Heart right ventricle (tissue), 16 donors: ENCODE results near the gene LNX1. TPM values are rescaled to one million over a fixed set of nuclear protein-coding genes. Genes with fewer than 3 reads are reported as not detected.

Experiments
- ATAC-seq, 8 donors: fragments of 200-7000 bp; cut with Tn5 transposase; one replicate each; pipeline ENCODE4 v1.9.1; 2020; ENCODE audit warnings: mild to moderate bottlenecking in 8 of 8, moderate library complexity in 8 of 8, moderate number of reproducible peaks in 1 of 8
- DNase-seq, 2 donors: peaks; one replicate each; pipeline ENCODE4 v3.0.0-alpha.2; 2020
- H3K27ac ChIP-seq, 10 donors: fragments of 200-600 bp; sonication (generic) in 2 of 10; one replicate each; pipeline versions ENCODE4 v1.5.0 to v1.8.0; 2020 to 2022; ENCODE audit warnings: mild to moderate bottlenecking in 3 of 10
- H3K27me3 ChIP-seq, 7 donors: fragments of 200-600 bp; one replicate each; pipeline ENCODE4 v1.8.0; 2021 to 2022; ENCODE audit warnings: mild to moderate bottlenecking in 2 of 7
- H3K36me3 ChIP-seq, 9 donors: fragments of 200-600 bp; sonication (generic) in 1 of 9; one replicate each; pipeline versions ENCODE4 v1.5.0 to v1.8.0; 2020 to 2022; ENCODE audit warnings: mild to moderate bottlenecking in 2 of 9
- H3K4me1 ChIP-seq, 9 donors: fragments of 200-600 bp; sonication (generic) in 1 of 9; one replicate each; pipeline versions ENCODE4 v1.5.0 to v1.8.0; 2020 to 2022; ENCODE audit warnings: mild to moderate bottlenecking in 4 of 9
- H3K4me3 ChIP-seq, 10 donors: fragments of 200-600 bp; sonication (generic) in 2 of 10; one replicate each; pipeline versions ENCODE4 v1.5.0 to v1.8.0; 2020 to 2022; ENCODE audit warnings: mild to moderate bottlenecking in 7 of 10, moderate library complexity in 2 of 10
- H3K9me3 ChIP-seq, 11 donors: fragments of 200-600 bp in 10 of 11; sonication (generic) in 2 of 11; one replicate each; pipeline versions ENCODE4 v1.5.0 to v1.8.0; 2013 to 2022; ENCODE audit warnings: mild to moderate bottlenecking in 2 of 11, control low read depth in 1 of 11, moderate library complexity in 1 of 11
- CTCF ChIP-seq, 9 donors: fragments of 200-600 bp; sonication (generic) in 2 of 9; IDR thresholded peaks; one replicate each; pipeline versions ENCODE4 v1.5.0 to v1.8.0; 2021 to 2022; ENCODE audit warnings: antibody characterized with exemption in 9 of 9, mild to moderate bottlenecking in 5 of 9, moderate library complexity in 1 of 9
- WGBS, 2 donors: extraction: QIAGEN DNeasy Blood & Tissue Kit; methylation state at CpG; one replicate each; pipeline ENCODE4 v1.1.7; 2013; ENCODE audit warnings: inconsistent platforms in 1 of 2; 5-methylcytosine and 5-hydroxymethylcytosine counted together
- intact Hi-C, 10 donors: fragments of 100-400 bp; cut with DNase I; formaldehyde crosslinking; loops; one replicate each; pipeline versions ENCODE4 v1.11.1 to v1.14.2; 2022
- polyA plus RNA-seq, 2 donors: library from polyadenylated mRNA; stranded (reverse); fragments of 200-250 nt; gene quantifications; one replicate each; pipeline ENCODE4 v1.2.3, GENCODE V29; 2013
- total RNA-seq, 10 donors: library from RNA; stranded (reverse); fragmentation: NEBNext Ultra II Directional in 3 of 10; extraction: Animal tissue kit (Norgen Biotek cat#: 25700) in 3 of 10; gene quantifications; one replicate each; pipeline versions ENCODE4 v1.2.1 to v1.2.4, GENCODE V29; 2021 to 2023
- donor health status: Arrhythmogenic right ventricular cardiomyopathy.
- donor health status: ischemic (EF 13 %, LVEDD 7.1; RV severe dilation, severe dysfunction).
- donor health status: healthy with polysubstance abuse.
- donor health status: DM: no; HTN: yes; CAD: no.
- donor health status: DM: no; HTN: no; CAD: no.
- donor health status: ischemic (EF 25% LVEDD 6.9; RV normal size, moderate dysfunction).
- donor health status: ischemic (EF 25% LVEDD 5.7; RV mildly dilated, moderate dysfunction).
- donor health status: healthy.
- donor health status: DM: yes; HTN: yes; CAD: no.
- donor health status: Ischemic cardiomyopathy.
- donor health status: ischemic (EF 35%, LVEDD 5.7; RV mildly dilated, moderate dysfunction).
- donor health status: nonischemic (EF 11% LVEDD 7.7; RV severe dilation, severe dysfunction).
- donor health status: DM: yes; HTN: yes; CAD: no.
- donor health status: PGD.
- donor health status: ischemic (EF 29% LVEDD 5.4; RV normal size, mild dysfunction).
- donor health status: nonischemic (EF 23%, LVEDD 6.1; RV moderate dilation, normal function).

Gene LNX1
- total and polyA plus RNA-seq, 12 donors, result 2.0 to 16.1 (median 5.6) TPM

GRCh38 chr4:53583513-53583912 lies 7.8 kb downstream of the LNX1 start:
- H3K9me3 ChIP-seq, result no peaks in the 10 kb centered on the region
- intact Hi-C loops, result no loop called here
- H3K36me3 ChIP-seq, result no peaks in the 10 kb centered on the region
- H3K4me1 ChIP-seq, result peaks cover 0 to 21% (median 0%) of the 10 kb centered on the region in 9 donors
- no peak overlapping the region for H3K4me3 ChIP-seq
- no peak for TF ChIP-seq CTCF (IDR thresholded peaks at IDR 0.05)
- WGBS, 2 donors, result 86 to 90% methylated on average over 3 of the region's 3 CpGs
- H3K27me3 ChIP-seq, result no peaks in the 10 kb centered on the region
- ATAC-seq, result no peak
- no peak overlapping the region for H3K27ac ChIP-seq
- DNase-seq, result no peak

DNA sequence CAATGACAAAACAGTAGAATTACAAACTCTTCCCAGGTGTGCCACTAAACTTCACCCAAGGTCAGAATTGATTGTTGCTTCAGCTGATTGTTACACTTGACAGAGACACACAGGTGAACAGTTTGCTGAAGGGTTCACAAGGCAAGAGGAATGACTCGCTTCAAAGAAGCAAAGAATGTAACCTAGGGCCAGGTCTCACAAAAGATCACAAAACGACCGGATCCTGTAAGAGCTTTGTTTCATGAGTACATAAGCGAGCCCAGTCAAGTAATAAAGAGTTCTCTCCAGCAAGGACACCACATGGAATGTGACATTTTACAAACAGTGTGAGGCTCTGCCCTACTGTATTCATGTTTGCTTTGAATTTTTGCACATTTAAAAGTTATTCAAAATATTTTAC lies 9.1 kb downstream of the LNX1 start:
- intact Hi-C loops, result no loop called here

GRCh38 chr4:53580274-53580673 lies 11.0 kb downstream of the LNX1 start:
- no peaks in the 10 kb centered on the region for H3K9me3 ChIP-seq
- H3K27me3 ChIP-seq, result no peaks in the 10 kb centered on the region
- no peak for ATAC-seq
- H3K36me3 ChIP-seq, result no peaks in the 10 kb centered on the region
- no peak for TF ChIP-seq CTCF (IDR thresholded peaks at IDR 0.05)
- intact Hi-C loops, result no loop called here
- no peak for DNase-seq
- peaks cover 0 to 17% (median 5%) of the 10 kb centered on the region in 9 donors for H3K4me1 ChIP-seq
- H3K4me3 ChIP-seq, result no peak overlapping the region
- H3K27ac ChIP-seq, result no peak overlapping the region
- WGBS, 2 donors, result 83 to 88% methylated on average over 3 of the region's 3 CpGs

More for the DNA sequence above, 9.1 kb downstream of the LNX1 start:
- peaks cover 0 to 21% (median 0%) of the 10 kb centered on the region in 9 donors for H3K4me1 ChIP-seq
- no peak for TF ChIP-seq CTCF (IDR thresholded peaks at IDR 0.05)
- H3K9me3 ChIP-seq, result no peaks in the 10 kb centered on the region
- DNase-seq (no peak), ATAC-seq (no peak)
- 79 to 81% methylated on average over 4 of the region's 4 CpGs for WGBS, 2 donors
- no peaks in the 10 kb centered on the region for H3K27me3 ChIP-seq
- H3K36me3 ChIP-seq, result no peaks in the 10 kb centered on the region
- H3K27ac ChIP-seq, result no peak overlapping the region
- no peak overlapping the region for H3K4me3 ChIP-seq

- no peak for DNase-seq
- WGBS, 2 donors, result 57 to 72% methylated on average over 3 of the region's 3 CpGs
Observed at GRCh38 chr4:53579826-53580225, 11.5 kb downstream of the LNX1 start.

More at GRCh38 chr4:53579826-53580225, 11.5 kb downstream of the LNX1 start:
- no peaks in the 10 kb centered on the region for H3K27me3 ChIP-seq
- ATAC-seq, result no peak
- intact Hi-C loops, result no loop called here
- H3K36me3 ChIP-seq, result no peaks in the 10 kb centered on the region
- no peak overlapping the region for H3K27ac ChIP-seq
- no peak for TF ChIP-seq CTCF (IDR thresholded peaks at IDR 0.05)
- peaks cover 0 to 17% (median 5%) of the 10 kb centered on the region in 9 donors for H3K4me1 ChIP-seq
- no peaks in the 10 kb centered on the region for H3K9me3 ChIP-seq
- H3K4me3 ChIP-seq, result no peak overlapping the region
